ENCODE data around the gene CELF1.

Gene CELF1

GRCh38 chr11:47478651-47479329, 74.1 kb downstream of the CELF1 start:
- peak overlapping the region; percentile 49 for H3K27ac ChIP-seq (ENCODE audit: low read depth, low read length)
- peaks cover 48 to 96% (median 91%) of the 10 kb centered on the region in 5 donors for H3K36me3 ChIP-seq (ENCODE audit: control insufficient read depth in 5 of 5, insufficient read depth in 5 of 5, low read length in 5 of 5)
- no peak overlapping the region for H3K9ac ChIP-seq (ENCODE audit: low read length in 5 of 5)
- no peaks in the 10 kb centered on the region for H3K27me3 ChIP-seq (ENCODE audit: control insufficient read depth in 5 of 5, insufficient read depth in 4 of 5, low read length in 5 of 5)
- H3K4me1 ChIP-seq (ENCODE audit: control insufficient read depth in 5 of 5, insufficient read depth in 5 of 5, low read length in 5 of 5) = peaks cover 7 to 29% (median 18%) of the 10 kb centered on the region in 5 donors
- H3K9me3 ChIP-seq (ENCODE audit: control insufficient read depth in 5 of 5, low read length in 5 of 5) = no peaks in the 10 kb centered on the region
- H3K4me3 ChIP-seq (ENCODE audit: low read depth in 1 of 5, low read length in 5 of 5) = no peak overlapping the region

GRCh38 chr11:47477753-47478152, 75.2 kb downstream of the CELF1 start:
- Histone ChIP-seq H3K27ac (ENCODE audit: low read depth, low read length) (peak overlapping the region; percentile 49), H3K9me3 (ENCODE audit: control insufficient read depth in 5 of 5, low read length in 5 of 5) (no peaks in the 10 kb centered on the region), H3K9ac (ENCODE audit: low read length in 5 of 5) (no peak overlapping the region), H3K36me3 (ENCODE audit: control insufficient read depth in 5 of 5, insufficient read depth in 5 of 5, low read length in 5 of 5) (peaks cover 45 to 96% (median 91%) of the 10 kb centered on the region in 5 donors), H3K4me1 (ENCODE audit: control insufficient read depth in 5 of 5, insufficient read depth in 5 of 5, low read length in 5 of 5) (peaks cover 7 to 31% (median 18%) of the 10 kb centered on the region in 5 donors), H3K27me3 (ENCODE audit: control insufficient read depth in 5 of 5, insufficient read depth in 4 of 5, low read length in 5 of 5) (no peaks in the 10 kb centered on the region), H3K4me3 (ENCODE audit: low read depth in 1 of 5, low read length in 5 of 5) (no peak overlapping the region)

- Histone ChIP-seq H3K9ac (ENCODE audit: low read length in 5 of 5) (no peak overlapping the region), H3K9me3 (ENCODE audit: control insufficient read depth in 5 of 5, low read length in 5 of 5) (no peaks in the 10 kb centered on the region), H3K27me3 (ENCODE audit: control insufficient read depth in 5 of 5, insufficient read depth in 4 of 5, low read length in 5 of 5) (no peaks in the 10 kb centered on the region), H3K36me3 (ENCODE audit: control insufficient read depth in 5 of 5, insufficient read depth in 5 of 5, low read length in 5 of 5) (peaks cover 45 to 96% (median 91%) of the 10 kb centered on the region in 5 donors), H3K4me3 (ENCODE audit: low read depth in 1 of 5, low read length in 5 of 5) (no peak overlapping the region), H3K4me1 (ENCODE audit: control insufficient read depth in 5 of 5, insufficient read depth in 5 of 5, low read length in 5 of 5) (peaks cover 7 to 29% (median 18%) of the 10 kb centered on the region in 5 donors), H3K27ac (ENCODE audit: low read depth, low read length) (peak overlapping the region; percentile 49)
These were observed 75.6 kb downstream of the CELF1 start for GRCh38 chr11:47477323-47477722.

DNA sequence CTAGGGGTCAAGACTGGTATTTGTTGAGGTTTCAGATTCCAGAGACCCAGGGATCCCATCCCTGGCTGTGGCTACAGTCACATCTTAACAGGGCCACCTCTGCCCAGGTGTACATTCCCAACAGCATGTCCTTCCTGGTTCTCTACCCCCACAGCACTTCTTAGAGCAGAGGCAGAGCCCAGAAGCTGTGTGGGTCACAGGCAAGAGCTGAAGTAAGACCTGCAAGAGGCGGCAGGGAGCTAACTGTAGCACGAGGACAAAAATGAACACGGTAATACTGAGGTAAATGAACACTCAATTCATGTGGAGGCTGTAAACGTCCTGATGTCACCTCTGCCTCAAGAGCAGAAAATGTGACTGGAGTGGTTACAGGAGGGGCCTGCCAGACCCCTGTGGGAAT, 82.3 kb downstream of the CELF1 start:
- H3K27me3 ChIP-seq (ENCODE audit: control insufficient read depth in 5 of 5, insufficient read depth in 4 of 5, low read length in 5 of 5) = no peaks in the 10 kb centered on the region
- peaks cover 14 to 62% (median 50%) of the 10 kb centered on the region in 5 donors for H3K4me1 ChIP-seq (ENCODE audit: control insufficient read depth in 5 of 5, insufficient read depth in 5 of 5, low read length in 5 of 5)
- peaks cover 15 to 74% (median 61%) of the 10 kb centered on the region in 5 donors for H3K36me3 ChIP-seq (ENCODE audit: control insufficient read depth in 5 of 5, insufficient read depth in 5 of 5, low read length in 5 of 5)
- H3K4me3 ChIP-seq (ENCODE audit: low read depth in 1 of 5, low read length in 5 of 5) = no peak overlapping the region
- H3K9me3 ChIP-seq (ENCODE audit: control insufficient read depth in 5 of 5, low read length in 5 of 5) = no peaks in the 10 kb centered on the region
- H3K9ac ChIP-seq (ENCODE audit: low read length in 5 of 5) = no peak overlapping the region
- peak overlapping the region; percentile 26 for H3K27ac ChIP-seq (ENCODE audit: low read depth, low read length)

DNA sequence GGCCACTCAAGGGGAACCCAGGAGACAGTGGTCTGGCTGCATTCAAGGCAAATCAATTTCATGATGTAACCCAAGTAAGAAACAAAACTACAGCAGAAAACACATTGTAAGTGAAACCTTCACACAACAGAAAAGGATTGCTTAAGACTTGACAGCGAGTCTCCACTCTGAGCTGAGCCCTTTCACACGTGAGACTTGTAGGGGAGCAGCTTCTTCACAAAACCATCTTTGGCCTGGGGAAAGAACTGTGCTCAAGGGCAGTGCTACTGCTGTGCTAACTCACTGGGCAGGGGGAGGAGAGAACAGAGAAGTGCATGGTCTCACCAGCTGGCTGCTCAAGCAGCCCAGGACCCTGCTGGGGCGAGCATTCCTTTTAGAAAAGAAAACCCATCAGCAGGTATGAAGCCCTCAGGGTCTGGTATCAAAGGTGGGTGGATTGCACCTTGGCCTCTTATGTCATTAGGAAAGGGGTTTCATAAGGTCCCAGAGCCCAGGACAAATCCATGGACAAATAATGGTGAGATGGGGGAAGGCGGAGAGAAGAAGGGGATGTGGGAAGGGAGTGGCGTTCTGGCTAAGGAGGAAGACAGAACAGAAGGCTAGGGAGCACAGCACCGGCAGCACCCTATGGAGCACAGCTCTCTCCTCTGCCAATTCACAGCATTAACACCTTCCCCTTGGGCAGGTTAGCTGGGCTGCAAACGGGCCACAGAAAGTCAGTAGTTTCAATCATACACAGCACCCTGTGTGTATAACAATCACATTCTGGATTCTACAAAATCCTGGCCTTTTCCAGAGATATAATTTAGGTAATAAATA, 83.4 kb downstream of the CELF1 start:
- peaks cover 10 to 66% (median 50%) of the 10 kb centered on the region in 5 donors for H3K36me3 ChIP-seq (ENCODE audit: control insufficient read depth in 5 of 5, insufficient read depth in 5 of 5, low read length in 5 of 5)
- H3K4me3 ChIP-seq (ENCODE audit: low read depth in 1 of 5, low read length in 5 of 5) = no peak overlapping the region
- H3K9me3 ChIP-seq (ENCODE audit: control insufficient read depth in 5 of 5, low read length in 5 of 5) = no peaks in the 10 kb centered on the region
- H3K27ac ChIP-seq (ENCODE audit: low read depth, low read length) = peak overlapping the region; percentile 51
- H3K9ac ChIP-seq (ENCODE audit: low read length in 5 of 5) = no peak overlapping the region
- no peaks in the 10 kb centered on the region for H3K27me3 ChIP-seq (ENCODE audit: control insufficient read depth in 5 of 5, insufficient read depth in 4 of 5, low read length in 5 of 5)
- H3K4me1 ChIP-seq (ENCODE audit: control insufficient read depth in 5 of 5, insufficient read depth in 5 of 5, low read length in 5 of 5) = peaks cover 16 to 73% (median 61%) of the 10 kb centered on the region in 5 donors

DNA sequence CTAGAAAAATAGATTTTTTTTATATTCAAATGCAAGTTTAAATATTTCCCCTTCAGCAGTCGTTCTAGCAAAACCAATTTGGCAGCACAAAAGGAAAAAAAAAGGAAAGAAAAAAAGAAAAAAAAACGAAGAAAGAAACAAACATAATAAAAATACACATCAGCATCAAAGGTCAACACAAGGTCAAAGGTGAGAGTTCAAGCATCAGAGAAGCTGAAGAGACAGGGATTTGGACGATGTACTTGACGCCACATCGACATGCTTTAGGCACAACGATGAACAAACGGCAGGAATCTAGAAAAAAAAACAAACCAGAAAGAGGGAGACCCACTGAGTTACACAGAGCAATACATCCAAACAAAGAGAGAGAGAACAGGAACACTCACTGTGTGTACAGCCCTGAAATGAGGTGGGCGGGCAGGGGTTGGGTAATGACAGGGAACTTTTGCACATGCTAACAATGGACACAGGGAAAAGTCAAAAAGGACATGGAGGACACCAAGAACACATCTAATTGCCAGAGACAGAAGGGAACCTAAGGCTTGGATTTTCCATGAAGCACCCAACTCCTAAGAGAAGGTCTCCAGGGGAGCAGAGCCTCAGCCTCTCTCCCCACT, 84.2 kb downstream of the CELF1 start:
- H3K27ac ChIP-seq (ENCODE audit: low read depth, low read length) = peak overlapping the region; percentile 86
- H3K9me3 ChIP-seq (ENCODE audit: control insufficient read depth in 5 of 5, low read length in 5 of 5) = no peaks in the 10 kb centered on the region
- peaks cover 6 to 66% (median 47%) of the 10 kb centered on the region in 5 donors for H3K36me3 ChIP-seq (ENCODE audit: control insufficient read depth in 5 of 5, insufficient read depth in 5 of 5, low read length in 5 of 5)
- H3K9ac ChIP-seq (ENCODE audit: low read length in 5 of 5) = no peak overlapping the region
- H3K27me3 ChIP-seq (ENCODE audit: control insufficient read depth in 5 of 5, insufficient read depth in 4 of 5, low read length in 5 of 5) = no peaks in the 10 kb centered on the region
- H3K4me1 ChIP-seq (ENCODE audit: control insufficient read depth in 5 of 5, insufficient read depth in 5 of 5, low read length in 5 of 5) = peaks cover 16 to 77% (median 63%) of the 10 kb centered on the region in 5 donors
- H3K4me3 ChIP-seq (ENCODE audit: low read depth in 1 of 5, low read length in 5 of 5) = no peak overlapping the region

GRCh38 chr11:47467357-47467756, 85.6 kb downstream of the CELF1 start:
- Histone ChIP-seq H3K4me3 (ENCODE audit: low read depth in 1 of 5, low read length in 5 of 5) (peak overlapping the region in 3 of 5 donors; percentile 3 to 29 (median 26)), H3K27me3 (ENCODE audit: control insufficient read depth in 5 of 5, insufficient read depth in 4 of 5, low read length in 5 of 5) (no peaks in the 10 kb centered on the region), H3K9me3 (ENCODE audit: control insufficient read depth in 5 of 5, low read length in 5 of 5) (no peaks in the 10 kb centered on the region), H3K27ac (ENCODE audit: low read depth, low read length) (peak overlapping the region; percentile 86), H3K9ac (ENCODE audit: low read length in 5 of 5) (peak overlapping the region in 4 of 5 donors; percentile 20 to 55 (median 37)), H3K4me1 (ENCODE audit: control insufficient read depth in 5 of 5, insufficient read depth in 5 of 5, low read length in 5 of 5) (peaks cover 16 to 72% (median 58%) of the 10 kb centered on the region in 5 donors), H3K36me3 (ENCODE audit: control insufficient read depth in 5 of 5, insufficient read depth in 5 of 5, low read length in 5 of 5) (peaks cover 2 to 52% (median 34%) of the 10 kb centered on the region in 5 donors)

GRCh38 chr11:47466701-47467250, 86.2 kb downstream of the CELF1 start:
- peaks cover 16 to 78% (median 60%) of the 10 kb centered on the region in 5 donors for H3K4me1 ChIP-seq (ENCODE audit: control insufficient read depth in 5 of 5, insufficient read depth in 5 of 5, low read length in 5 of 5)
- H3K9ac ChIP-seq (ENCODE audit: low read length in 5 of 5) = peak overlapping the region; percentile 20 to 58 (median 55)
- H3K27ac ChIP-seq (ENCODE audit: low read depth, low read length) = peak overlapping the region; percentile 86
- peak overlapping the region in 4 of 5 donors; percentile 3 to 40 (median 32) for H3K4me3 ChIP-seq (ENCODE audit: low read depth in 1 of 5, low read length in 5 of 5)
- H3K36me3 ChIP-seq (ENCODE audit: control insufficient read depth in 5 of 5, insufficient read depth in 5 of 5, low read length in 5 of 5) = peaks cover 0 to 50% (median 30%) of the 10 kb centered on the region in 5 donors
- H3K27me3 ChIP-seq (ENCODE audit: control insufficient read depth in 5 of 5, insufficient read depth in 4 of 5, low read length in 5 of 5) = no peaks in the 10 kb centered on the region
- H3K9me3 ChIP-seq (ENCODE audit: control insufficient read depth in 5 of 5, low read length in 5 of 5) = no peaks in the 10 kb centered on the region

DNA sequence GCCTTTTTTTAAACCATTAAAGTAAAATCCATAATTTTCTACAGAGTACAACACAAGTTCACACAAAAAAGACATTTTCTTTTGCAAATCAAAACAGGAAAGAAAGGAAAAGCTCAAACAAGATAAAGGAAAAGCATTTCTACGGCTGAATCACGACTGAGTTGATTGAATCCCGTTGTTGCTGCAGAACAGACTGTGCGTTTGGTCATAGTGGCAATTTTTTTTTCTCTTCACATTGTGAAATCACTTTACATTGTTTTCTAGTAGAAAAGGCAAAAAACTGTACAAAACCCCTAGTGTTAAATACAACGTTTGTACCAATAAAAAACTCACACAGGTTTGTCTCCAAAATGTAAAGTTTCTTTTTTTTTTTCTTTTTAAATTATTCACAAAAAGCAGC, 86.7 kb downstream of the CELF1 start:
- Histone ChIP-seq H3K4me1 (ENCODE audit: control insufficient read depth in 5 of 5, insufficient read depth in 5 of 5, low read length in 5 of 5) (peaks cover 16 to 75% (median 58%) of the 10 kb centered on the region in 5 donors), H3K4me3 (ENCODE audit: low read depth in 1 of 5, low read length in 5 of 5) (peak overlapping the region in 2 of 5 donors; percentile 36 to 40), H3K36me3 (ENCODE audit: control insufficient read depth in 5 of 5, insufficient read depth in 5 of 5, low read length in 5 of 5) (peaks cover 0 to 48% (median 24%) of the 10 kb centered on the region in 5 donors), H3K9me3 (ENCODE audit: control insufficient read depth in 5 of 5, low read length in 5 of 5) (no peaks in the 10 kb centered on the region), H3K27me3 (ENCODE audit: control insufficient read depth in 5 of 5, insufficient read depth in 4 of 5, low read length in 5 of 5) (no peaks in the 10 kb centered on the region), H3K27ac (ENCODE audit: low read depth, low read length) (peak overlapping the region; percentile 86), H3K9ac (ENCODE audit: low read length in 5 of 5) (peak overlapping the region in 3 of 5 donors; percentile 41 to 58 (median 57))
